GM21717 (cell line): ENCODE measurements around the gene TMEM132A.
"Not testable (repeated sequence)": the region's sequence is repeated elsewhere in the genome, so short reads cannot be mapped to it uniquely, and the experiment has no call there.

ENCODE experiments used
- ATAC-seq: cut with Tn5 transposase; IDR thresholded peaks from one replicate; pipeline ENCODE4 v1.9.1; 2021; ENCODE audit warnings: mild to moderate bottlenecking, moderate library complexity; ENCODE audit not compliant: unreplicated experiment

Gene TMEM132A

DNA sequence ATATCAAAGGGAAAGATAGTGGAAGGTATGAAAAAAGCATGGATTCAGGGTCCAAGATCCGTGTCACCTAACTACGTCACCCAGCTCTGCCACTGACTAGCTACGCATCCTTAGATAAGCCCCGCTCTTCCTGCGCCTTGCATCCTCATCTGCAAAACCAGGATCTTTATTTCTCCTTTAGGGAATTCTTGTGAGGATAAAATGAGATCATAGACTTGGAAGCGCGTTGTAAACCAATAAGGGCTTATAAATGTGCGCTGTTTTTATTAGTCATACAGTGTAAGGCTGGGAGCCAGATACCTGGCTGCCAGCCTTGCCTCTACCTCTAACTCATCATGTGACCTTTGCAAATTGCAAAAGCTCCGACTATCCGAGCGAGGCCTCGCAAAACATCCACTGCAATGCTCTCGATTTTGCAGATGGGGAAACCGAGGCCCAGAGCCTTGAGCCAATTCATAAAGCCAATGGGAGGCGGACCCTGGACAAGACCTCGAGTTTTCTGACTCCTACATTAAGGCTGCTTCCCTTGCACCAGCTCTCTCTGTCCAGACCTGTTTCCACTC lies 18.6 kb upstream of the TMEM132A start:
- ATAC-seq, result no peak

DNA sequence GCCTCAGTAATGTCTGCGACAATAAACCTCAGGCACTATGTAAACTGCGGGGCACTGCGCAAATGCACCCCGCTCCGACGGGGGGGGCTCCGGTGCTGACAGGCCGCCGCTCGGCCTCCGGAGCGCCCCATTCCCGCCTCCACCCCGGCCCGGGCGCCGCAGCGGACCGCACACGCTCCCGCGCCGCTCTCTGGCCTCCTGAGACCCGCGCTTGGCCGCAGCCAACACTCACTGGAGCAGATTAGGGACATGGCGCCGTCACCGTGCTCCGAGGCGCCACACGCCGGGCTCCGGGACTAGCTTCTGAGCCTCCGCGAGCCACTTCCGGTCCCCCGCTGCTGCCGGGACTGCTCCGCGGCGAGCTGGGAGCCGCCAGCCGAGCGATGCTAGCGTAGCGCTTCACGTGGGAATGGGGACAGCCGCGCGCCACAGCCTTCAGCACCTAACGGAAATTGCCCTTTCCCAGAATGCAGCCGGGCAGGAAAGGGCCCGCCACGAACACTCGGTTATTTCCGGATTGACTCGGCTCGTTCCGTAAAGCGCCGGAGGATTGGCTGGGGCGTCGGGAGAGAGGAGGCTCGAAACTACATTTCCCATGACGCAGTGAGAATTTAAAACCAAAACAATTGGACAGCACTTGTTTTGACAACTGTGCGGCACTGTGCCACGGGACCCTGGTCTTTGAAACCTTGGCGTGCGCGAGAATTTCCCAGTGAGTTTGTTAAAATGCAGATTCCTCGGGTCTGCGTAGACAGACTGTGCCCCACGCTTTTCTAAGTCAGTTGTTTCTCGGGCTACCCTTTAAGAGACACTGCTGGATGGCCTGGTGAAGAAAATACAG lies 17.9 kb upstream of the TMEM132A start, which contains the start of gene PRPF19:
PRPF19 (minus strand) TSS at position 454 of the 841 bp plus-strand sequence; CDS start at position 251, 203 bp downstream.
- peak; percentile 68 for ATAC-seq

DNA sequence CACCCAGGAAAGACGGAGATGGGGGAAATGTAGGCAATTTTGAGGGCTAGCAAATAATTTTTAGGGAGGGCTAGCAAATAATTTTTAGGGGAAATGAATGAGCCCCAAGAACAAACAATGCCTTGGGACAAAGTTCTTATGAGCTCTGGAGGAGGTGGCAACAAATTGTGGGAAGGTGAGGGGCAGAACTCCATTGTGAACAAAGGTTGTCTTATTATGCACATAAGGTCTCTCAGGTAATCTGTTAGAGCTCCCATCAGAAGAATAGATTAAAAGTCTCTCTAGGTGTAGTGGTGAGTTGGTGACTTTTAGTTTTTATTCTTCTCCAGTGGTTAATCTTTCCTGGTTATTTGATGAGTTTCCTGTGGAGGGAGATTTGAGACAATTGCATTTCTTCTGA lies 15.5 kb upstream of the TMEM132A start:
- no peak for ATAC-seq

DNA sequence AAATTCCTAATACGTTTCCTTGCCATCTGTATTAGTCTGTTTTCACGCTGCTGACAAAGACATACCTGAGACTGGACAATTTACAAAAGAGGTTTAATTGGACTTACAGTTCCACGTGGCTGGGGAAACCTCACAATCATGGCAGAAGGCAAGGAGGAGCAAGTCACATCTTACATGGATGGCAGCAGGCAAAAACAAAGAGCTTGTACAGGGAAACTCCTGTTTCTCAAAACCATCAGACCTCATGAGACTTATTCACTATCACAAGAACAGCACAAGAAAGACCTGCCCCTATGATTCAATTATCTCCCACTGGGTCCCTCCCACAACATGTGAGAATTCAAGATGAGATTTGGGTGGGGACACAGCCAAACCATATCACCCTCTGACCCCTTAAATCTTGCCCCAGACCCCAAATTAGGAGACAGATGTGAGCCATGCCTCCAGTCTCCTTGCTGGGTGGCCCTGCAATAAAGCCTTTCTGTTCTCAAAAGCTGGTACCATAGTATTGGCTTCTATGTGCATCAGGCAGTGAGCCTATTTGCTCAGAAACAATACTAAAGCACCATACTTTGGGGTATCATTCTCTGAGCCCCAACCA lies 14.5 kb upstream of the TMEM132A start:
- not testable (repeated sequence) for ATAC-seq

DNA sequence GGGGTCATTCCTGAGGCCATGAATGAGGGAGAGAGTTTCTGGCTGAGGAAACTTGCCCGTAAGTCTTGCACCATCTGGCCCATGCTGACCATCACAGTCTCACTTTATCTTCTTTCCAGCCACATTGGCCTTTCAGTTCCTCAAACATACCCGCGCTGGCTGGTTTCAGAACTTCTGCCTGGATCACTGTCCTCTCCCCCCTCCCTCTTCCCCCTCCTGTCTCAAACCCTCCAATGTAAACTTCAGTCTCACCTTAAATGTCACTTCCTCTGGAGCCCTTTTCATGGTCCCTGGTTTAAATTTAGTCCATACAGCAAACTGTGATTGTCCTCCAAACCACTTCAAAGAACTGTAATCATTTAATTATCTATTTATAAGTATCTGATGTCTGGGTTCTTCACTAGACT lies 14.0 kb upstream of the TMEM132A start:
- peak; percentile 36 for ATAC-seq

DNA sequence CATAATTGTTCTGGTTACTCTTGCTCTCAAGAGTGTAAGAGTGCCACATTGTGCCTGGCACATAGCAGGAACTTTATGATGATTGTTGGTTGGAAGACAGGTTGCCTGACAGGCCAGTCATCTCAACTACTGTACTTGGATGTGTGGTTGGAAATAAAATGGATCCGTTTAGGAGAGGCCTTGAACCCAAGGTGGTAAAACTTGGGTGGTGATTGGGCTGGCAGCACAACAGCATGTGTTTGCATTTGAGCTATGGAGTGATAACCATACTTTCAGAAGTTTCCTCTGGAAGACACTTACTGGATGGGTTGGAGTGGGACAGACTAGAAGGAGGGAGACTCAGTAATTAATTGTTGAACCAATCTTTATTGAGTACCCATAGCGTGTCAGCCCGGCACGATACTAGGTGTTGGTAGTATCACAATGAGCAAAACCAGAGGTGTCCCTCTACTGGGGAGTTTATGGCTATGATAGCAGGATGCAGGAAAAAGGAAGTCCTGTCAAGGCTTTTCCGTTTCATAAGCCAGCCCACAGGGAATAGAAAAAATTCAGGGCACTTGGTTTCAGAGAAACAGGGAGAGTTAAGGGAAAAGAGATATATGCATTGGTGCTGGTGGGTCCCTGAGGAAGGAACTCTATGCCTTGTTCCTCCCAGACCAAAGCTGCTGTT lies 13.4 kb upstream of the TMEM132A start:
- no peak for ATAC-seq

DNA sequence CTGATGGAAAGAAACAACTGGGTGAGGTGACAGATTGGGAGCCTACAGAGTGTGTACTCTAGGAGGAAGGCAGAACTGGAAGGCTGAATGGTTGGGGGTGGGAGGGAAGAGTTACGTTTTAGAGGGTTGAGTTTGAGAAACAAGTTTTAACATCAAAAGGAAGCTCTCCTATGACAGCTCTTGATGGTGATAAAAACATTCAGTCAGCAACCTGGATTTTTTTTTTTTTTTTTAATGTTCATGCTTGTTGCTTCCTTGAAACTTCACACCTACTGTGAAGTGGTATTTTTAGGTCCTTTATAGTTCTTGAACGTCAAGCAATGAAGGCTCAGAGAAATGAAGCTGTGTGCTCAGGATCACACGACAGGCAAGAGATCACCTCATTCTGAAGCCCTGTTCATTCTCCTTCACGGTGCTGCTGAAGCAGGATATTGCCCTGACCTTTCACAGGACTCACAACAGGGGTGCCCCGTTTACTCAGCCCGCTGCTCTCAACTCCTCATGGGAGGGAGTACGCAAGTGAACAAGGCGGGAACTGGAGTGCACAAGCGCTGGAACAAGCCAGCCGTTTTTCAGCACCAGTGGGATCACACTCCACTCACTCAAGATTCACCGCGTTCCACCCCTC lies 11.9 kb upstream of the TMEM132A start:
- ATAC-seq, result no peak

DNA sequence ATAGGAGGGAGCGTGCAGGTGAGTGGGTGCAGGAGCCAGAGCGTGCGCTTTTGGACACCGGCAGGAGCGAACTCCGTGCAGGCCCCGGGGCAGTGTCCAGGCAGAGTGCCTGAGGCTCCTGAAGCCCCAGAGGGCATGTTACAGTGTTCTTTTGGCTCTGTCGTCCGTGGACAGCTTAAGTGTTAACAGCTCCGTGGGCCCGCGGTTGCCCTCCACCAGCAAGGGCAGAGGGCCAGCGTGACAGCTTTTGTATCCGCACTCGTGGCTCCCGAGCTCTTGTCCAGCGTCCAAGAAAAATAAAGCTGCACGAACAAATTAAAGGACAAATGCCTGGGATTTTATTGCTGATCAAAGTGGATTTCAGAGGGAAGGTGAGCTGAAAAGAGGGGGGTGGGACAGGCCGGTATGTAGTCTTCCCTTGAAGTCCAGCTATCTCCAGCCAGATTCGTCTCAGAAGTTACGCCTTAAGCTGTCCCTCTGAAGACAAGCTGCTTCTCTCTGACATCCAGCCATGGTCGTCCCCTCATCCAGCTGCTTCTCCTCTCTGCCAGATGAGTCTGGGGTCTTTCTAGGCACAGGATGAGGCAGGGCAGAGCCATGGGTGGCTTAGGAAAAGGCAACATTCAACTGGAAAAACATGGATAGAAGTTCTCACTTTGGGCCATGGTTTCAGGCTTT lies 11.3 kb upstream of the TMEM132A start:
- no peak for ATAC-seq

DNA sequence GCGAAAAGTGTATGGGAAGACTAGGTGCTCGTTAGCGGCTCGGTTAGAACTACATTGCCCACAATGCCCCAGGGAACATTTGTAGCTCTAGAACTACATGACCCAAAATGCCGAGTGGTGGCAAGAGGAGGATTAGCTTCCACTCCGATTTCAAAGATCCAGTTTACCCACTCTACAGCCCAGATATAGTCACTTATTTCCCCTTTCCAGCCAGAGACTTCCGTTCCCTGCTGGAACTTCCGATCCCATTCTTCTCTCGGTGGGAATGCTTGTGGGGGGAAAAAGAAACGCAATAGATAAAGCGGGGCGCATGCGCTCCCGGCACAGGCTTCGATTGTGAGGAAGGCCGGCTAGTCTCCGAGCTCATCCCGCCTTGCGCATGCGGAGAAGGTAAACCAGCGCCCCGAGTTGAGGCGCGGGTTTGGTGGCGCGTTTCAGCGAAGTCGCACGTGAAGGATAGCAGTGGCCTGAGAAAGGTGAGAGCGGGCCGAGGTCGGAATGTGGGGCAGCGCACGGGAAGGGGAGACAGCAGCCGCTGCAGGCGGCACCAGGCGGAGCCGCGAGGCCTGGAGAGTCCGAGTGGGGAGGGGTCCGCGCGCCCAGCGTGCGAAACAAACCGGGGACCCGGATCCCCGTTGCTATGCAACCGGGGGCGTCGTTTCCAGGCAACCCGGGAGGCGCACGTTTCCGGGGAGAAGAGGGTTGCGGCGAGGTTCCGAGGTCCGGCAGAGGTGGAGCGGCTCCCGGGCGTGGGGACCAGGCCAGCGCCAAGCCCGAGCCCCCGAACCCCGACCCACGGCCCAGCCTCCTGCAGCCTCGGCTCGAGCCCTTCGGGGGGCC lies 10.2 kb upstream of the TMEM132A start, which contains the start of gene TMEM109:
TMEM109 (plus strand) TSS at position 366 of the 840 bp plus-strand sequence. CDS start 5,536 bp downstream, outside the sequence.
- ATAC-seq, result peak; percentile 45

DNA sequence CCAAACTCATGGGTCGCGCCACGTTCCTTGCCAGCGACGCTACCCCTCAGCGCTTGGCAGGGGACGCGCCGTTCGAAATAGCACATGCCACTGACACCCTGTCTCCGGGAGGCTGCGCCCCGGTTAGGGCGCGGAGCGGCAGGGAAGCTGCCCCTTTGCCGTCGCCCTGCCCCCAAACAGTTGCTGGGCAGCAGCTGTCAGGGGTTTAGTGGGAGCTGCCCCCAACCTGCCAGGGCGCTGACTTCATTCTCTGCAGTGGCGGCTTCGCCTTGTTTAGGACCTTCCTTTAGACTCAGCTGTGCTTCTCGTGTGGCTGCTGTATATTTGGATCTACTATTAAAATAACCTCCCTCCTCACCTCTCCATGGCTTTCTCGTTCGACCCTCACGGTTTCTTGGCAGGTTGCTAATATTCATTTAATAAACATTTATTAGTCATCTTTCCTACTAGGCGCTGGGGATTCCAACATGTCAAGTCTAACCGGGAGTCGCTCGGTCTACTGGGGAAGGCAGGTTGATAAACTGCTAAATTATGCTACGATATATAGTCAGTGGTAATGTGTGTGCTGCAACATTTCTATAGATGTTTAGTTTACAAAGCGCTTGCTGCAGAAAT lies 9.5 kb upstream of the TMEM132A start:
- no peak for ATAC-seq

DNA sequence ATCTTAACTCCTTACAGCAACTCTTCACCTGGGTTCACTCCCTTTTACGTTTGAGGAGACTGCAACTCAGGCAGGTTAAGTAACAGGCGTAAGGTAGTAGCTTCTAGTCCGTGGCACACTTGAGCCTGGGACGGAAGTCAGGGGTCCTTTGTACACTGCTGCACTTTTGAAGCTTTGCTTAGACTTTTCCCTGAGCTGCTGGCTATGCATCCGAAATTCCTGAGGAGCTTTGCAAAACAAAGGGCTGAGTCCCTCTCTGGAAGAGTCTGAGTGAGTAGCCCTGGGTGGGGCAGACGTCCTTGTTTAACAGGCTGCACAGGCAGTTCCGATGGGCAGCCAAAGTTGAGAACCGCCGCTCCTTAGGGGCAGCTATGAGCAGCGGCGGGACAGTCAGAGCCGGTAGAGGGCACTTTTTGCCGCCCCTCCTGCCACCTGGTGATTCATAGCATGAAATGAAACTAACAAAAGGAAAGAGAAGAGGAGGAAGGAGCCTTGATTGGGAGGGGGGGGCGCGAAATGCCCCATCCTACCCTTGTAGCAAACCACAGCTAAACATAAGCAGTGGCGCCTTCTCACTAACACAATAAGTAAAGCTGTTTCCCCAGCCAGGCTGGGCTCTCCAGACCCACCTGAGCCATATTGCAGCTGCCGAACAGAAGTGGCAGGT lies 8.9 kb upstream of the TMEM132A start:
- ATAC-seq, result peak; percentile 36

DNA sequence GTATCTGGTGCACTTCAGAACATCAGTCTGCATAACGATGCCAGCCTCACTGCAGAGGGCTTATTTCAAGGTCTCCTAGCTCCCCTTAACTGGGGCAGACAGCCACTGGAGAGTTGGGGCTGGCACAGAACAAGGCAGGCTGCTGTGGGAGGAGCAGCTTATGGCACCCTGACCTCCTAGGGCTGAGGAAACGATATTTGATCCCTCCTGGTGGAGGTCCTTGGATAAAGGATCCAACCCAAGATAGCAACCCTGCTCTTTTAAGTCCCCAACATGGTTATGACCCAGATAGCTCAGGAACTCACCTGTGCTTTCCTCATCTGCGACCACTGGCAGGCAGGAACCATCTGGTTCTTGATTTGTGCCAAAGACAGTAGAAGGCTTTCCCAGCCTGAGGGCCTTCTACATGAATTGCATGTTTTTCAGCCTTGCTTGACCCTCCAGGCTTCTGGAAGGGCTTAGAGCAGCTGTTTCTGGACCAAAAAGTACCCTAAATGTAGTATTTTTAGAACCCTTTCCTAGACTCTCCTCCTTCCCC lies 7.5 kb upstream of the TMEM132A start:
- no peak for ATAC-seq

DNA sequence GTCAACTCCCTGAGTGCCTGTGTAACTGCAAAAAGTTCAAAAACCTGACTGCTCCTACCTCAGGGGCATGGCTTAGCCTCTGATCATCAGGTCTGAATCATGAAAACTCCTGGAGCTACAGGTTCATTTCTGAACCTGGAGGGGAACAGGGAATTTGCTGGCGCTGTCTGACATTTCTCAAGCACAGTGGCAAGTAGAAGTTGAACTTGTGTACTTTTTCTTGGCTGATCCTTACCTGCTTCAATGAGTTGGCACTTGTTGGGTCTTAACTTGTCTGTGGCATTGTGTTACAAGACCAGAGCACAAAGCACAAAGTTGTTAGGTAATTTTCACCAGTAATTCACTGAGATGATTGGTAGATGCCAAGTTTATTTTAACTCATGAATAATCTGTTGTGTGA lies 7.0 kb upstream of the TMEM132A start:
- ATAC-seq, result no peak

DNA sequence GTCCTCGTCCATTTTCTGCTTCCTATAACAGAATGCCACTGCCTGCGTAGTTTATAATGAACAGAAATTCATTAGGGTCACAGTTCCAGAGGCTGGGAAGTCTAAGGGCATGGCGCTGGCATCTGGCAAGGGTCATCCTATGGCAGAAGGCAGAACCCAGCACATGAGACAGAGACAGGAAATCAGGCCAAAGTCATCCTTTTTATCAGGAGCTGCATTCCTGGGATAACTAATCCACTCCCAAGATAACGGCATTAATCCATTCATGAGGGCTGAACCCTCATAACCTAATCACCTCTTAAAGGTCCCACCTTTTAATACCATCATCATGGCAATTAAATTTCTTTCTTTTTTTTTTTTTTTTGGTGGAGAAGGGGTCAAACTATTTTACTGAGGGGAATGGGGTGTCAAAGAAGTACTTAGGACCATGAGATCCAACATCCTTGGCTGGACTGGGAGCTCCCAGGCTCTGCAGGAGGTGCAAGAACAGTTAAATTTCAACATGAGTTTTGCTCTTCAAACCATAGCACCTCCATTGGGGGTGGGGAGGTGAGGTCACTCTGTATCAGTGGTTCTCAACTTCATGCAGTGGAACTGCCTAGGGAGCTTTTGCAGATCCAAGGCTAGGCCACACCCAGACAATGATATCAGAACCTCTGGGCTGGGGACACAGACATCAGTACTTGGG lies 5.9 kb upstream of the TMEM132A start:
- no peak for ATAC-seq

DNA sequence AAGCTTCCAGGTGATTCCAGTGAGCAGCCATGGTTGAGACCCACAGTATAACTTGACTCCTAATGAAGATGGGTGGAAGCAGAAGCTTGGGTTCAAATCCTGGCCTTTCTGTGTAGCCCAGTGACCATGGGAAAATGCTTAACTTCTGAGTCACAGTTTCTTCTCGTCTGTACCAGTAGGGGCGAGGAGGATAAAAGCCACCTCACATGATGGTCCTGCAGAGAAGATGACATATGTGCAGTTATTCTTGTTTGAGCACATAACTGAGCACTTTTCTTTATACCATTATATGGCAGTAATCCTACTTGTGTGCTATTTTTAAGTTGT lies 5.4 kb upstream of the TMEM132A start:
- no peak for ATAC-seq

DNA sequence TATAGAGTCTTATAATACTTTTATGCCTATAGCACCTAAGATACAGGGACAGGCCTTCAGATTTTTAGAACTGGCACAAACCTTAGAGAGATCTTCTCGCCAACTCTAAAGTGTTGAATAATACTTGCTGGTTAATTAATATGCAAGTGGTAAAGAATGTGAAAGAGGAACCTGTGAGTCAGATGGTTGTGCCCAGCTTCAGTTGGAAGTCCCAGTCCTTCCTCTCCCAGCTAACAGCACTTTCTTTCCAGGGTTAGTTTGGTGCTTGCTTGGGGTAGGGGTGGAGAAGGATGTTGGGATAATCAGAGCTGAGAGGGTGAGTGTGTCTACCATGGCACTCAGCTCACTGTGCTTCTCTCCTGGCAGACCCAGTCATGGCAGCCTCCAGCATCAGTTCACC lies 4.9 kb upstream of the TMEM132A start:
- ATAC-seq, result no peak

DNA sequence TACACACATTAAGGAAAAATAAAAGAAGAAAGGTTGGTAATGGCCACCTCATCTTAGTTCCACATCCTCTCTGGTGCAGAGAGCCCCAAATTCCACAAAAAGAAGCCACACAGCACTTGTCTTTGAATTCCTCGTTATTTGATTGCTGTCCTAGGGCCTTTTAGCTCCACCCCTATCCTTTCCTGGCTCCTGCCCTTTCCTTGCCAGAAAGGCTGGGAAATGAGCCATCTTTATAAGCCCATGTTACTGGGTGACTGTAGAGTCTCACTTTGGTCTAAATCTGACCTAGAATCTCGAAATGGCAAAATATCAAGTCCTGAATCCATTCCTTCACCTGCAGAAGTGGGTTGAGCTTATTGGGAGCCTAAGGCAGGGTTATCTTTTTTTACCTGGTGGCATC lies 4.3 kb upstream of the TMEM132A start:
- ATAC-seq, result no peak

DNA sequence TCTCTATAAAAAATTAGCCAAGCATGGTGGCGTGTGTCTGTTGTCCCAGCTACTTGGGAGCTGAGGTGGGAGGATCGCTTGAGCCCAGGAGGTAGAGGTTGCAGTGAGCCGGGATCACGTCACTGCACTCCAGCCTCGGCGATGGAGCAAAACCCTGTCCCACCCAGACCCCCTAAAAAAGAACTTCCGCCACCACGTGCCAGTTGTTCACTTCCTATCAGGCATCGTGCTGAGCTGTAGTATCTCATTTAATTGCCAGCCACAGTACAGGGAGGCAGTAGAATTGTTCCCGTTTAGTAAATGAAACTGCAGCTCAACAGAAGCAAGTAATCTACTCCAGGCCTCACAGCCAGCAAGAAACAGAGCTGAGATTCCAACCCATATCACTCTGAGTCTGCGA lies 3.0 kb upstream of the TMEM132A start:
- ATAC-seq, result no peak
